HAP-1 (cell line): ENCODE results near the gene APOM.
A peak's percentile ranks its signal among the peaks of the same experiment; 100 is the strongest.

Source experiments
- DNase-seq, 2 experiments: peaks; one replicate each; pipeline ENCODE4 v3.0.0-alpha.2; 2016 to 2020; ENCODE audit warnings: low spot score in 2 of 2
- H3K27me3 ChIP-seq: fragments of 250-450 bp; sonication (Bioruptor Pico); 2 replicates; pipeline ENCODE4 v1.5.1; 2020; ENCODE audit warnings: low read depth, mild to moderate bottlenecking, moderate library complexity
- H3K36me3 ChIP-seq: fragments of 250-450 bp; sonication (Bioruptor Pico); replicated peaks from 2 replicates; pipeline ENCODE4 v1.5.1; 2020; ENCODE audit warnings: mild to moderate bottlenecking
- H3K4me1 ChIP-seq: fragments of 250-450 bp; sonication (Bioruptor Pico); 2 replicates; pipeline ENCODE4 v1.5.1; 2020; ENCODE audit warnings: mild to moderate bottlenecking
- H3K4me3 ChIP-seq: fragments of 250-450 bp; sonication (Bioruptor Pico); 2 replicates; pipeline ENCODE4 v1.5.1; 2020; ENCODE audit warnings: mild to moderate bottlenecking, moderate library complexity
- H3K9me3 ChIP-seq: fragments of 250-450 bp; sonication (Bioruptor Pico); 2 replicates; pipeline ENCODE4 v1.5.1; 2020; ENCODE audit warnings: mild to moderate bottlenecking, moderate library complexity
- in situ Hi-C: fragments of 300-500 bp; cut with MboI; formaldehyde crosslinking; loops from 3 replicates; pipeline ENCODE4 v1.14.3; 2020; ENCODE audit warnings: low sequenced_read_pairs, inconsistent platforms, mixed read lengths

The APOM gene

DNA sequence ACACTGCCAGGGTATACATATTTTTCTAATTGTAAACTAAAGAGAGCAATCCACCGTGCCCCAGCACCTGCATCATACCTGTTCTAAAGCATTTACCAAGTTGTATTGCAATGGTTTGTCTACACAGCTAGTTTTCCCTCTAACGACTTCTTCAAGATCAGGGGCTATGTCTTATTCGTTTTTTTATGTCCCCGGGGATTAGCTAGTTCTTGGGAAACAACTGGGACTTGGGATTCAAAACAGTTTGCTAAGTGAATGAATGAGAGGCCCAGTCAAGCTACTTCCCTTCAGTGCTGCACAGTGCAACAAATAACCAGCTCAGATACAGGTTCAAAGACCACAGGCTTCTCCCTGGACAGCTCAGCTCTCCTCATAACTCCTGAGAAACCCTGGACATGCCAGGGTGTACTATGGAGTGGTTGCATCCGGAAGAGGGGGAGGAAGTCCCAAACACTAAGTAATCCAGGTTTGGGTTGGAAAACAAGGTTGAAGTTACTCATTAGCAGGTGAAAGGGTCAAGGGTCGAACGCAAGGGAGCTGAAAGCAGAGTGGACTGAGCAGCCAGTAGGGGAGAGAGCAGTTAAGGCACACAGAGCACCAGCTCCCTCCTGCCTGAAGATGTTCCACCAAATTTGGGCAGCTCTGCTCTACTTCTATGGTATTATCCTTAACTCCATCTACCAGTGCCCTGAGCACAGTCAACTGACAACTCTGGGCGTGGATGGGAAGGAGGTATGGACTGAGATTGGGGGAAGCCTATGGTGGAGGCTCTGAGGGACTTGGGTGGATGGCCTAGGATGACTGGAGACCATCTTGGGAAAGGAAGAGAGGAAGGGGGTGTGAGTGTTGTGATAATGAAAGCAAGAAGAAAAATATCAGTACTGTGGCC lies at the start of gene APOM:
TSS of gene APOM (plus strand) at position 546 of the 889 bp plus-strand sequence. CDS start at position 619, 73 bp downstream.
- in situ Hi-C loops, result no loop called here

DNA sequence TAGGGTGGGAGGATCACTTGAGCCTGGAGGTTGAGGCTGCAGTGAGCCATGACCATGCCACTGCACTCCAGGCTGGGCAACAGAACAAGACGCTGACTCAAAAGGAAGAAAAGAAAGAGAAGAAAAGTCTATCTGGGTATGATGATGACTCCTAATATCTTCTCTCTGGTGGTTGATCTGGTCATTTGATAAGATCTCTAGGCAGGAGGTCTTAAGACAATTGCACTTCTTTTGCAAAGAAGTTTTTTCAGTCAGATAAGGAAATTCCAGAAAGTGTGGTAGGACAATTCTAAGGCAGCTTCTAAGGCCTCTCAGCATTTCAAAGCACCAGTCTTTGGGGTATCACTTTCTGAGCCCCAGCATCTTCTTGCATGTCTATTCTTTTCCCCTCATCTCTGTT lies 48.4 kb upstream of the APOM start:
- Histone ChIP-seq H3K27me3 (no peaks in the 10 kb centered on the region), H3K4me3 (no peak overlapping the region), H3K4me1 (peaks cover 10% of the 10 kb centered on the region), H3K9me3 (no peaks in the 10 kb centered on the region), H3K36me3 (no peaks in the 10 kb centered on the region; the same call in 1 of the 2 replicates)
- DNase-seq, result no peak
- in situ Hi-C loops, result no loop called here

More for the DNA sequence above, at the start of gene APOM:
- no peaks in the 10 kb centered on the region for H3K27me3 ChIP-seq
- H3K4me1 ChIP-seq, result peaks cover 26% of the 10 kb centered on the region
- H3K36me3 ChIP-seq, result peaks cover 22% of the 10 kb centered on the region
- no peaks in the 10 kb centered on the region for H3K9me3 ChIP-seq
- no peak within 1 kb of the TSS for H3K4me3 ChIP-seq
- DNase-seq, result no peak

DNA sequence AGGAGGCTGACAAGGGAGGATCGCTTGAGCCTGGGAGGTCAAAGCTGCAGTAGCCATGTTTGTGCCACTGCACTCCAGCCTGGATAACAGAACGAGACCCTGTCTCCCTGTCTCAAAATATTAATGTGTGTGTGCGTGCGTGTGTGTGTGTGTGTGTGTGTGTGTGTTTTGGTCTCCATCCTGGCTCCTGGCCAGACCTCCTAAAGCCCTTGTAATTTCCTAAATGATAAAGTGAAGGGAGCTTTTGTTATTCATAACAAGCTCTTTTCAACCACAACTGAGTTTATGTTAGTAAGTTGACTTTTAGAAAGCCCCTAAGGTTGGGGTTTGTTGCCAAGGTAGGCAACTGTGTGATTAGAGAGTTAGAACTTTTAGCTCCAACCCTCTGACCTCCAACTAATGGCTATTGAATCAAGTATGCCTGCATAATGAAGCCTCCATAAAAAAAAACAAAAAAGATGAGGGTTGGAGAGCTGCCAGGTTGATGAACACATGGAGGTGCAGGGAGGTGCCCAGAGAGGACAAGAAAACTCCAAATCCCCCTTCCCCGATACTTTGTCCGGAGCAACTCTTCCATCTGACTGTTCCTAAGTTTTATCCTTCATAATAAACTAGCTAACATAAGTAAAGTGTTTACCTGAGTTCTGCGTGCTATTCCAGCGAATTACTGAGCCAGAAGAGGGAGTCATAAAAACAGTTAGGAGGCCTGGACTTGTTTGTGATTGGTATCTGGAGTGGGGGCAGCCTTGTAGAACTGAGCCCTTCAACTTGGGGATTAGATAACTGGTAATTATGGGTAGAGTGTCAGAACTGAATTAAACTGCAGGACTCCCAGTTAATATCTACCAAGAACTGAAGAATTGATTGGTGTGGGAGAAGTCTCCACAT lies 45.9 kb upstream of the APOM start:
- no peaks in the 10 kb centered on the region; the same call in 1 of the 2 replicates for H3K36me3 ChIP-seq
- DNase-seq, result peak; percentile 82 to 93
- in situ Hi-C loops, result no loop called here
- no peaks in the 10 kb centered on the region for H3K27me3 ChIP-seq
- no peaks in the 10 kb centered on the region for H3K9me3 ChIP-seq
- H3K4me1 ChIP-seq, result peaks cover 14% of the 10 kb centered on the region
- no peak overlapping the region for H3K4me3 ChIP-seq

DNA sequence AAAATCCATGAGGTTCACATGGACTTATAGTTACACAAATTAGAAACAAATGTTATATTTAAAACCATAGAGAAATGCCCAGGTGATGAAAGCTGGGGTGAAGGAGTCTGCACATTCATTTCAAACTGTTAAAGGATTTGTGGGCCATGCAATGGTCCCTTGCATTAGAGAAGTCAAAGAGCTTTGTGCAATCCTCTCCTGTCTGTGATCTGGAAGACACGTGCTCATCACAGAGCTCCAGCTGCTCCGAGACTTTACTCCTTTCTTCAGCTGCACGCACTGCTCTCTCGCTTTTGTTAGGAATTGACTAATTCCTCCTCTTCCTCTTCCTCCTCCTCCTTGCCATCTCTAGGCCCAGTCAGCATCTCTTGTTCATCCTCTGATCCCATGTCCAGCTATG lies 44.7 kb upstream of the APOM start:
- in situ Hi-C loops, result no loop called here
- no peaks in the 10 kb centered on the region for H3K9me3 ChIP-seq
- no peak overlapping the region for H3K4me3 ChIP-seq
- DNase-seq, result no peak
- no peaks in the 10 kb centered on the region for H3K27me3 ChIP-seq
- H3K36me3 ChIP-seq, result no peaks in the 10 kb centered on the region; the same call in 1 of the 2 replicates
- H3K4me1 ChIP-seq, result peaks cover 14% of the 10 kb centered on the region

DNA sequence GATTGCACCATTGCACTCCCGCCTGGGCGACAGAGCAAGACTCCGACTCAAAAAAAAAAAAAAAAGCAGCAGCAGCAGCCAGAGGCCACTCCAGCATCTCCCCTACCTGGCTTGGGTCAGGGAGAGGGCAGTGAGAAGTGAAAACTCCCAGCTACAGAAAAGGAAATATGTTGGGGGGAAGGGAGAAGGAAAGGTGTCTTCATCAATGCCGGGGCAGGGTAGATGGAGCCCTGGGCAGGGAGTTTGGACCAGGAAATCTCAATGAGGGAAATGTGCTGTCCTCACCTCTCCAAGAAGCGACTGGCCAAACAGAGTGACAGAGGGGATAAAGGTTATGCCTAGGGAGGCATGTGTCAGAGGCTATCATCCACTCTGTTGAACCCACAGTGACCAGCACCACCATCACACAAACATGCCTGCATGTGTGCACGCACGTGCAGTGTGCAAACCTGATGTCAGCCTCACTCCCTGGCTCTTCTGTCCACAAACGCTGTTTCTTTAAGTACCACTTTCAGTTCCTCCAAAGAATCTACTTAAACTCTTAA lies 41.5 kb upstream of the APOM start:
- Histone ChIP-seq H3K4me3 (no peak overlapping the region), H3K27me3 (no peaks in the 10 kb centered on the region), H3K9me3 (no peaks in the 10 kb centered on the region), H3K36me3 (no peaks in the 10 kb centered on the region; the same call in 1 of the 2 replicates), H3K4me1 (peaks cover 14% of the 10 kb centered on the region)
- no peak for DNase-seq
- in situ Hi-C loops, result no loop called here

DNA sequence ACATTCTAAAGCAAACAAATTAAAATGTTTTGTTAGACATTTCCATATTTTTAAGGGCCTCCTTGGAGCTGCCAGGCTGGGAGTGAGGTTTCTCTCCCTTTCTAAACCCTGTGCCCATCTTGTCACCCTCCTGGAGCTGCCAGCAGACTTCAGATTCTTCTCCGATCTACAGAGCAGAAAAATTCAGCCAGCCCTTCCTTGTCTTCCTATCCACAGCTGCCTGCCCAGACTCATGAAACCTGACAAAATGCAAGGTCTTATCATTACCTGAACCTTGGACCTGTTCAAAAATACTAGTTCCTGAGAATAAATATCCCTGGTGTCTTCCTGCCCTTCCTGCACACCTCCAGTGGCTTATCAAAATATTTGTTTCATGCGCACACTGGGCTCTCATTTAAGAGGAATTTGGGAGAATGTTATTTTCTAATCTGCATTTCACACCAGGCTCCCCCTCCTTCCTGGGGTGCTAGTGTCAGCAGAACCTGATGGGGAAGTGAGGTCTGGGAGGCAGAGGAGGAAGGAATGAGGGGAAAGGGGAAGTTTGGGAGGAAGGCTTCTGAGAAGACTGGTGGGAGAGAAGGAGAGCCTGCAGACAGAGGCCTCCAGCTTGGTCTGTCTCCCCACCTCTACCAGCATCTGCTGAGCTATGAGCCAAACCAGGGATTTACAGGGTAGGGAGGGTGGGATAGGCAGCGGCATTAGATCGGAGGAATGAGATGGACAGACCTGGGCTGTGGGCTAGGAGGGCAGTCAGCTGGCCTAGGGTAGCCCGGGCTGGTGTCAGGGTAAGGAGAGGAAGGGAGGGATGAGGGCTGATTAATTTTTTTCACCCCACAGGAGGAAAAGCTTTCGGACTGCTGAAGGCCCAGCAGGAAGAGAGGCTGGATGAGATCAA lies 40.8 kb upstream of the APOM start, which contains the start of gene AIF1:
TSS of gene AIF1 (plus strand) at position 551 of the 895 bp plus-strand sequence. CDS start at position 647, 96 bp downstream.
- DNase-seq, result no peak
- in situ Hi-C loops, result no loop called here
- Histone ChIP-seq H3K36me3 (no peaks in the 10 kb centered on the region; the same call in 1 of the 2 replicates), H3K4me1 (peaks cover 12% of the 10 kb centered on the region), H3K4me3 (no peak within 1 kb of the TSS), H3K27me3 (no peaks in the 10 kb centered on the region), H3K9me3 (no peaks in the 10 kb centered on the region)

DNA sequence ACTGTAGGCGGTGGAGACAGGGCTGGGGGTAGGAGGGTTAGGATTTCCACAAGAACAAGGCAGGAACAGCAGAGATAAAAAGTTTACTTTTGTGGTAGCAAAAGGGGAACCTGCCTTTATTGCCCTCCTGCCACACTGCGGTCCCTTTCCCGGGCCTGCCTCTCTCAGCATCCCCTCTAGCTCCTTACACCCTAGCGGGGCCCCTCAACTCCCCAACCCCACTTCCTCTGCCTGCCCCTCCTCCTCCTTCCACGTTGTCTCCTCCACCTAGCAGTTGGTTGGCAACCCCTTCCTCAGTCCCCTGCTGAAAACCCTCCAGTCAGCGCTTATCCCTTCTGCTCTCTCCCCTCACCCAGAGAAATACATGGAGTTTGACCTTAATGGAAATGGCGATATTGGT lies 39.9 kb upstream of the APOM start:
- no peak for DNase-seq
- Histone ChIP-seq H3K27me3 (no peaks in the 10 kb centered on the region), H3K4me1 (peaks cover 7% of the 10 kb centered on the region), H3K4me3 (no peak overlapping the region), H3K9me3 (no peaks in the 10 kb centered on the region), H3K36me3 (no peaks in the 10 kb centered on the region; the same call in 1 of the 2 replicates)
- in situ Hi-C loops, result no loop called here

DNA sequence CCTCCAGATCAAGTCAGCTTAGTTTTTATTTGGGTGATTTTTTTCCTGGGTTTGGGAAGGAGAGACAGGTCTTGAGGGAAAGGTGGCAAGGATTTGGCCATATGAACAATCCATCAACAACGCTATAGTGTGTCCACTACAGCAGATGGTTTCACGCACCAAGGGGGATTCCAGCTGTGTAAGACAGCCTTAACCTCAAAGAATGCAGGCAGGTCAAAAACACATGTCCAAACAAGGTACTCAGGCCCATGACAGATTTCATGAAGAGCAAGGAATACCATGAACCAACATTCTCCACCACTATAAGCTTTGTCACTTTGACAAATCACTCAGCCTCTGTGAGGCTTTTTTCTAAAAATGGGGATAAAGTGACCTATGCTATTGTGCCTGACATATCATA lies 38.7 kb upstream of the APOM start:
- in situ Hi-C loops, result no loop called here
- H3K9me3 ChIP-seq, result no peaks in the 10 kb centered on the region
- H3K27me3 ChIP-seq, result no peaks in the 10 kb centered on the region
- no peak overlapping the region for H3K4me3 ChIP-seq
- H3K4me1 ChIP-seq, result peaks cover 7% of the 10 kb centered on the region
- peaks cover 3% of the 10 kb centered on the region for H3K36me3 ChIP-seq
- DNase-seq, result no peak

DNA sequence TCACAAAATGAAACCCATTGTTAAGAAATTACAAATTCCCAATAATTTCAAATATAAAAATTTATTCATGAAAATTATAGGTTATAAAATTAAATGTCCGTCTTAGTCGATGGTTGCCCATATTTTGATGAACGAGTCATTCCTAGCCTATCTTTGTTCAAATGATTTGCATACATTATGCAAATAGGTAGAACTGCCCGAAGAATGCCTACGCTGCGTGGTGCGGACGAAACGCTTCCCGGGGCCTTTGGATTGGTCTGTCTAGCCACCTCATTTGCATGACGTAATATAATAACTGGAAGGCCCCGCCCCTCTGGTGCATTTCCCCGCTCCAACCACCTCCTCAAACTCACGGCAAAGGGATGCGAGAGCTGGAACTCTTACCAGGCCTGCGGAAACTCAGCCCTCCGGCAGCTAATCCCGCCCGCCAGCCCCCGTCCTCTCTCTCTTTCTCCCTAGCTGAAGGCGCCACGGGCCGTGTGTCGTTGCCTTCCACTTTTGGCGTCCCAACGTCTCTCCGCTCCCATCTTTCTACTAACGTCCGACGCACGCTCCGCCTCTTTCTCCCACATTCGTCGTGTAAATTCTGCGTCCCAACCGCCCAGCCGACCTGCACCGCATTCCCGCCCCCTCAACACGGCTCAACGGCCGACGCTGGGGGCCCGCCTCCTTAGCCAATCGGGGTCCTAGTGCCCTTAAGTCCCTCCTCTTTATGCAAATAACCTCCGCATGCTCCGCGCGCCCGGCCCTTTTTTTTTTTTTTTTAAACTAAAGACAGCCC lies 35.7 kb upstream of the APOM start:
- peak overlapping the region; percentile 97 for H3K4me3 ChIP-seq
- DNase-seq, result peak; percentile 97 to 99
- H3K36me3 ChIP-seq, result peaks cover 33% of the 10 kb centered on the region
- H3K9me3 ChIP-seq, result no peaks in the 10 kb centered on the region
- peaks cover 12% of the 10 kb centered on the region for H3K4me1 ChIP-seq
- H3K27me3 ChIP-seq, result no peaks in the 10 kb centered on the region
- in situ Hi-C loops, result no loop called here

DNA sequence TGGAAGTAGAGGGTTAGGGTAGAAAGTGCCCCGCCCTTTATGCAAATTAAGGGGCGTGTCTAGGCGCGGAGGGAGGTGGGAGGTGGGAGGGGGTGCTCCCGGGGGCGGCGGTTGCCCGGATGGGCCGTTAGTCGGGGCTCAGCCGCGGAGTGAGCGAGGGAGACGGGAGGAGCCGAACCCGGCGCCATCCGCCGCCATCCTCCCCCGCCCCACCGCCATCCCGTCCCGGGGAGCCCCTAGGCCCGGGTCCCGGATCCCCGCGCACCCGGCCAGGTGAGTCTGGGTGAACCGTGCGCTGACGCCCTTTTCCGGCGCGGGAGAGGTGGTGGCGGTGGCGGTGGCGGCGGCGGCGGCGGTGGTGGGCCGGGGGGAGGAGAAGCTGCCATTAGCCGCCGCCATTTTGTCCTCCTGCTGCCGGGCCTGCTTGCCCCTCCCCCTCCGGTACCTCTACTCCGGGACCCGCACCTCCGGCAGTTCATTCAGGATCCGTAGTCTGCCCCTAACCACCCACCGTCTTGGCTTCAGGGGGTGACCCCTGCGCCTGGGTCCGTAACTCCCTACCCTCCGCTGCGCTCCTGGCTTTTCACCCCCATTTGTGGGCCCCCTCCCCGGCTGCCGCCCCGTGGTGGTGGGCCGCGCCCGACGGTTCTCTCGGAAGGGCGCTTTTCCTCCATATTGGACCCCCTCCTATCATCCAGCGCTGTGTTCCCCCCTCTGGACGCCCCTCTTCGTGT lies 34.9 kb upstream of the APOM start, which contains the start of gene PRRC2A:
TSS of gene PRRC2A (plus strand) at position 130 of the 734 bp plus-strand sequence. CDS start 2,075 bp downstream, outside the sequence.
- H3K4me1 ChIP-seq, result peaks cover 12% of the 10 kb centered on the region
- in situ Hi-C loops, result no loop called here

DNA sequence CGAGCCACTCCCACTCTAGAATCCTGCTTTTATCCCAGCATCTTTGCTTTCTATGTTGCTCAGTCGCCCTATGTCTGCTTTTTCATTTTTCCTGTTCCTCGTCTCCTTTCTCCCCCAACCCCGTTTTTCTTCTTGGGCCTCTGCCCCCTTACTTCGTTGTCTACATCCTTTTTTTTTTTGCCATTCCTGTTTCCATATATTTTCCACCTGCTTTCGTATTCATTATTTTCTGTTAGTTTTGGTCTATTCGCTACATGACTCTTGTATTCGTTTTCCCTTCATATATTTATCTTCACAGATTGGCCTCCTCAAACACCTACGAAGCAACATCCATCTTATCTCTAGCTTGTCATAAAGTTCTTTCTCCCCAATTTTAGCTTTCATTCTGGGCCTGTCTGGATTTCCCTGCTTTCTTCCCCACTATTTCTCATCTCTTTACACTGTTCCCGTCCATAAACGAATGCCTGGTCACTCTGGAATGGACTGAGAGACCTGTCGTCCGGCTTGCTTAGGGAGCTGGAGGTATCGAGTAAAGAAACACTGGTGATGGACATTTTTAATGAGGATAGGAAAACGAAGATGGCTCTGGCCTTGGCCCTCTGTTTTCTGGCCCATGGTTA lies 34.3 kb upstream of the APOM start:
- Histone ChIP-seq H3K27me3 (no peaks in the 10 kb centered on the region), H3K36me3 (peaks cover 47% of the 10 kb centered on the region), H3K9me3 (no peaks in the 10 kb centered on the region), H3K4me1 (peaks cover 12% of the 10 kb centered on the region), H3K4me3 (peak overlapping the region; percentile 97)
- no peak for DNase-seq
- in situ Hi-C loops, result no loop called here

More for the DNA sequence above, 34.9 kb upstream of the APOM start, which contains the start of gene PRRC2A:
- Histone ChIP-seq H3K4me3 (peak within 1 kb of the TSS; percentile 97), H3K27me3 (no peaks in the 10 kb centered on the region), H3K9me3 (no peaks in the 10 kb centered on the region), H3K36me3 (peaks cover 41% of the 10 kb centered on the region)
- peak; percentile 83 to 98 for DNase-seq
